Measurements from ENCODE around the gene STXBP5L.

Gene STXBP5L

DNA sequence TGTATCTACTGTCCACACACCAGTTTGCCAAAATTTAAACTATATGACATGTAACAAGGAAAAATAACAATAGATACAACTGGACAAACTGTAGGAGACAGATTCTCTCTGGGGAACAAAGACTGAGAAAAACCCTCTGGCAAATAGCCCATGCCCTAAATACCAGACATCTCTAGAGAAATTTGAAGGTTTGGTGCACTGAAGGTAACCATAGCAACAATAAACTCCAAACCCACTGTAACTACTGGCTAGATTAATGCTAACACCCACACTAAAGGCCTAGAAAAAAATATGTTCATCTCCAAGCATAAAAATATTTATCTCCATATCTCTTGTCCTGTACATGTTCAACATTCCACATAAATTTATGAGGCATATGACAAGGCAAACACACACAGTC is 267.1 kb downstream of the STXBP5L start:
- TF ChIP-seq EP300 (IDR thresholded peaks at IDR 0.05; ENCODE audit: borderline replicate concordance) = no peak
- TF ChIP-seq EGR1 (IDR thresholded peaks at IDR 0.05) = no peak
- TF ChIP-seq, protein P1, sequence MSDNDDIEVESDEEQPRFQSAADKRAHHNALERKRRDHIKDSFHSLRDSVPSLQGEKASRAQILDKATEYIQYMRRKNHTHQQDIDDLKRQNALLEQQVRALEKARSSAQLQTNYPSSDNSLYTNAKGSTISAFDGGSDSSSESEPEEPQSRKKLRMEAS (IDR thresholded peaks at IDR 0.05) = no peak
- no peak for TF ChIP-seq RAD21 (IDR thresholded peaks at IDR 0.05; ENCODE audit: low read depth)
- TF ChIP-seq CEBPB (IDR thresholded peaks at IDR 0.05) = no peak
- TF ChIP-seq CREB1 (IDR thresholded peaks at IDR 0.05; ENCODE audit: low read depth) = no peak
- no peak for TF ChIP-seq TEAD4 (IDR thresholded peaks at IDR 0.05)
- TF ChIP-seq YY1 (IDR thresholded peaks at IDR 0.05; ENCODE audit: low read depth) = no peak
- TF ChIP-seq USF1 (IDR thresholded peaks at IDR 0.05) = no peak
- TF ChIP-seq TCF12 (IDR thresholded peaks at IDR 0.05; ENCODE audit: low read depth) = no peak
- TF ChIP-seq FOXM1 (IDR thresholded peaks at IDR 0.05; ENCODE audit: borderline replicate concordance, low read depth) = no peak

DNA sequence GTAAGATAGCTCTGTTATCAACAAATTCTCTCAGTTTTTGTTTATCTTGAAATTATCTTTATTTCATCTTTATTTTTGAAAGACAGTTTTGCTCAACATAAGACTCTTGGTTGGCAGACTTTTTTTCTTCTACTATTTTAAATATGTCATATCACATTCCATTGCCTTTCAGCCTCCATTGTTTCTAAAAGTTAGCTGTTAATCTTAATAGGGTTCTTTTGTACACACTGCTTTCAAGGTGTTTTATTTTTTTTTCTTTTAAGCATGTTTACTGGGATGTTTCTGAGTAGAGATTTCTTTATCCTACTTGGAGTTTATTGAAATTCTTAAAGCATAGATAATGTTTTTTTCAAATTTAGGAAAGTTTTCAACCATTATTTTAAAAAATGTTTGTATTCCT is 294.6 kb downstream of the STXBP5L start:
- TF ChIP-seq ZBTB7A (IDR thresholded peaks at IDR 0.05; ENCODE audit: low read depth) (no peak), TAF1 (IDR thresholded peaks at IDR 0.05; ENCODE audit: low read depth) (no peak), TEAD4 (IDR thresholded peaks at IDR 0.05) (no peak), NFIC (IDR thresholded peaks at IDR 0.05) (no peak), EGR1 (IDR thresholded peaks at IDR 0.05) (no peak), FOXM1 (IDR thresholded peaks at IDR 0.05; ENCODE audit: borderline replicate concordance, low read depth) (no peak), REST (IDR thresholded peaks at IDR 0.05; ENCODE audit: low read depth) (no peak), RAD21 (IDR thresholded peaks at IDR 0.05; ENCODE audit: low read depth) (no peak)

- TF ChIP-seq FOXM1 (IDR thresholded peaks at IDR 0.05; ENCODE audit: borderline replicate concordance, low read depth) (no peak), TEAD4 (IDR thresholded peaks at IDR 0.05) (no peak), TCF12 (IDR thresholded peaks at IDR 0.05; ENCODE audit: low read depth) (no peak), TAF1 (IDR thresholded peaks at IDR 0.05; ENCODE audit: low read depth) (no peak), CEBPB (IDR thresholded peaks at IDR 0.05) (no peak), EP300 (IDR thresholded peaks at IDR 0.05; ENCODE audit: borderline replicate concordance) (no peak), EGR1 (IDR thresholded peaks at IDR 0.05) (no peak), USF1 (IDR thresholded peaks at IDR 0.05) (no peak), YY1 (IDR thresholded peaks at IDR 0.05; ENCODE audit: low read depth) (no peak), RAD21 (IDR thresholded peaks at IDR 0.05; ENCODE audit: low read depth) (no peak), ZBTB7A (IDR thresholded peaks at IDR 0.05; ENCODE audit: low read depth) (no peak), CREB1 (IDR thresholded peaks at IDR 0.05; ENCODE audit: low read depth) (no peak), NFIC (IDR thresholded peaks at IDR 0.05) (no peak), REST (IDR thresholded peaks at IDR 0.05; ENCODE audit: low read depth) (no peak)
- TF ChIP-seq, protein P1 (IDR thresholded peaks at IDR 0.05) = no peak
These were observed 315.1 kb downstream of the STXBP5L start for GRCh38 chr3:121223116-121223515.

DNA sequence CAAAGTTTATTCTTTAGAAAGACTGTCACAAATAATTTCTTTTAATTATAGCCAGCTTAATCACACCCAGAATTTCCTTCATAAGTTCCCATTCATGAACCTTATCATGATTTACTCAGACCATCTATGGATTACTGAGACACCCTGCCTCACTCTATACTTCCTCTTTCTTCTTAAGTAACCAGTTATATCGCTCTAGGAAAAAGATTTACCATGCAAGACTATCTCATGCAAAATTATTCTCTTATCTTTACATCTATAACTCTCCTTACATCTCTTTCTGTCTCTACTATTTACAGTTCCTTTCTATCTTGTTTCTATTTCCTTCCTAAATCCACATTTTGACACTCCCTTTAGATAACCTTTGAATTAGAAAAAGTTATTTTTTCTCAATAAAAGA is 321.0 kb downstream of the STXBP5L start:
- TF ChIP-seq USF1 (IDR thresholded peaks at IDR 0.05) (no peak), EGR1 (IDR thresholded peaks at IDR 0.05) (no peak), TCF12 (IDR thresholded peaks at IDR 0.05; ENCODE audit: low read depth) (no peak), CREB1 (IDR thresholded peaks at IDR 0.05; ENCODE audit: low read depth) (no peak), TAF1 (IDR thresholded peaks at IDR 0.05; ENCODE audit: low read depth) (no peak), FOXM1 (IDR thresholded peaks at IDR 0.05; ENCODE audit: borderline replicate concordance, low read depth) (no peak), YY1 (IDR thresholded peaks at IDR 0.05; ENCODE audit: low read depth) (no peak), EP300 (IDR thresholded peaks at IDR 0.05; ENCODE audit: borderline replicate concordance) (no peak), NFIC (IDR thresholded peaks at IDR 0.05) (no peak), RAD21 (IDR thresholded peaks at IDR 0.05; ENCODE audit: low read depth) (no peak), ZBTB7A (IDR thresholded peaks at IDR 0.05; ENCODE audit: low read depth) (no peak), CEBPB (IDR thresholded peaks at IDR 0.05) (no peak), REST (IDR thresholded peaks at IDR 0.05; ENCODE audit: low read depth) (no peak)

Measured in Ishikawa (cell line).